Activated T-cell treated with anti-CD3 and anti-CD28 coated beads, Interleukin-2, amount 50 U/mL, for 48 hours (primary cell): ENCODE measurements around the gene SMARCC1.

Source experiments
- DNase-seq, 2 experiments: peaks; one replicate each; pipeline ENCODE4 v3.0.0-alpha.2; 2020

The SMARCC1 gene

GRCh38 chr3:47781685-47782445, at the start of gene SMARCC1:
TSS of gene SMARCC1 (minus strand) at chr3:47781893. CDS start at chr3:47781797, 96 bp downstream.
- DNase-seq, result peak; percentile 99

GRCh38 chr3:47829482-47829881, 47.8 kb upstream of the SMARCC1 start:
- peak in 1 of 2 experiments; percentile 46 for DNase-seq

DNA sequence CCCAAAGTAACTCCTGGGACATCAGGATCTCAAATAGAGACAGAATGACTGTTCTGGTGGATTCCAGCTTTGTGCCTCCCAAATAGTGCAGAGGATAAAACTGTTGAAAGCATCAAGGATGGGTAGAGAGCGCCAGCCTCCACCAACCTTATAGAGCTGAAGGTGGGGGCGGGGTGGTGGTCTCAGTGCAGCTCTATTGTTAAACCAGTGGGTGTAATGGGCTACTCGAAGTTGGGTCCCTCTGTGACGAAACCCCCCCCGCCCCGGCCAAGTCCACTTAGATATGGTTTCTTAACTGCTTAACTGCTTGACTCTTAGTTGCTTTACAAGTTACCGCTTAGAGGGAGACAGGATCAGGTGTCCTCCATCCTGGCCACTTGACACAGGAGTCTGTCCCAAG, 43.9 kb upstream of the SMARCC1 start:
- DNase-seq, result no peak

- DNase-seq, result peak; percentile 85 to 87
Observed at GRCh38 chr3:47824541-47825473, 43.1 kb upstream of the SMARCC1 start.

GRCh38 chr3:47817609-47818008, 35.9 kb upstream of the SMARCC1 start:
- no peak for DNase-seq

GRCh38 chr3:47813551-47814177, 32.0 kb upstream of the SMARCC1 start:
- no peak for DNase-seq

DNA sequence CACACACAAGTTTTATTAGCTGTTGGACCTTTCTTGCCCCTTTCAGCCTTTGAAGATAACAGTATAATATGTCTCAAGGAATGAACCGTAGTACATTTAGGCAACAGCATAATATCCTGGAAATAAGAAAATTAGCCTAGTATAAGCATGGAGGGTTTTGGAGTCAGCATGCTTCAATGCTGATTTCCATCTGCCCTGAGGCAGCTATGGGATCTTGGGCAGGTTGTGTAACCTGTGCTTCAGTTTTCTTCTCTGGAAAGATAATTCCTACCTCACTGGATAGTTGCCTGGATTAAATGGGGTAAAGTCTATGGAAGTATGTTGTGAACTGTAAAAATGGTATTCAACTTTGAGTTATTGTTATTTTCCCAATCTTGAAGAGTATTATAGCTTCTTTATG, 22.9 kb upstream of the SMARCC1 start:
- no peak for DNase-seq

- no peak for DNase-seq
Observed at GRCh38 chr3:47803480-47804025, 21.9 kb upstream of the SMARCC1 start.

DNA sequence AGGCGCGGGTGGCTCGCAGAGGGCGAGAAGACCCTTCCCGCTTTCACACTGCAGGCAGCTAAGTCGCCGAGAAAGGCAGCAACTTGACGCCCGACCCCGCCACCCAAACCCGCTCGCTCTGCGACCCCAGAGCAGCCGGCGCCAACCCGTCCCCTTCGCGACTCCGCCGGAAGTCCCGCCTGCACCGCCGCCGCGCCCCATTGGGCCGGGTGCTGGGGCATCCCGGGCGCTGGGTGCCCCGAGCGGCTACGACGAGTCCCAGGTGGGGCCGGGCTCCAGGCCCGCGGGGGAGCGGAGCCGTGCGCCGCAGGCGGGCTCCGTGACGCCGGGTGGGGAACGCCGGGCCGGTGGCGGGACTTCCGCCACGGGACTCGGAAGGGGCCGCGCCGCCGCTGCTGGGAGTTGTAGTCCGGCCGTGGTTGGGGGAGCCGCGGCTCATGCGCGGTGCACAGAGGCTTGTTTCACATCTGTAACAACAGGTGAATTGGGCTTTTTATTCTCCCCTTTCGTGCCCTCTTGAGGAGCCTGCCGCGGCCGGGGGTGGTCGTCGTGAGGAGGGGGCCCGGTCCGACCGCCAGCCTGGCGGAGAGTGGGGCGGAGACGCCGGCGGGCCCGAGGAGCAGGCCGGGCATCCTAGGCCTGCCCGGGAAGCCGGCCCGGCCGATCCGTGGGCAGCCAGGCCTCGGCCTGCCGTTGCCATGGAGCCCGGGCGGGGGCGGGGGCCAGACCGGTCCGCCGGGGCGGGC, 21.2 kb upstream of the SMARCC1 start, which contains the start of gene DHX30:
Gene DHX30, plus strand, starts transcription at position 405 of the 746 bp plus-strand sequence. CDS start 7,546 bp downstream, outside the sequence.
- peak; percentile 89 to 91 for DNase-seq

DNA sequence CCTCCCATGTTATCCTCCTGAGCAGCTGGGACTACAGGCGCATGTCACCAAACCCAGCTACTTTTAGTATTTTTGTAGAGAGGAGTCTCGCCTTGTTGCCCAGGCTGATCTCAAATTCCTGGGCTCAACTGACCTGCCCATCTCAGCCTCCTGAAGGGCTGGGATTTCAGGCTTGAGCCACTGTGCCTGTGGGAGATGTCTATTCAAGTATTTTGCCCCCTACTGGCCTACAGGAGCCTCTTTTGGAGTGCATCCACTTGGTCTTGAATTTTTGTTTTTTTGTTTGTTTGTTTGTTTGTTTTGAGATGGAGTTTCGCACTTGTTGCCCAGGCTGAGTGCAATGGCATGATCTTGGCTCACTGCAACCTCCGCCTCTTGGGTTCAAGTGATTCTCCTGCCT, 18.0 kb upstream of the SMARCC1 start:
- no peak for DNase-seq

GRCh38 chr3:47794544-47794943, 12.9 kb upstream of the SMARCC1 start:
- DNase-seq, result no peak

GRCh38 chr3:47792699-47793098, 11.0 kb upstream of the SMARCC1 start:
- DNase-seq, result no peak

- no peak for DNase-seq
Observed at GRCh38 chr3:47791193-47791855, 9.6 kb upstream of the SMARCC1 start.

GRCh38 chr3:47783673-47784072, 2.0 kb upstream of the SMARCC1 start:
- DNase-seq, result no peak

- no peak for DNase-seq
Observed at GRCh38 chr3:47782446-47783308, 984 bp upstream of the SMARCC1 start.

DNA sequence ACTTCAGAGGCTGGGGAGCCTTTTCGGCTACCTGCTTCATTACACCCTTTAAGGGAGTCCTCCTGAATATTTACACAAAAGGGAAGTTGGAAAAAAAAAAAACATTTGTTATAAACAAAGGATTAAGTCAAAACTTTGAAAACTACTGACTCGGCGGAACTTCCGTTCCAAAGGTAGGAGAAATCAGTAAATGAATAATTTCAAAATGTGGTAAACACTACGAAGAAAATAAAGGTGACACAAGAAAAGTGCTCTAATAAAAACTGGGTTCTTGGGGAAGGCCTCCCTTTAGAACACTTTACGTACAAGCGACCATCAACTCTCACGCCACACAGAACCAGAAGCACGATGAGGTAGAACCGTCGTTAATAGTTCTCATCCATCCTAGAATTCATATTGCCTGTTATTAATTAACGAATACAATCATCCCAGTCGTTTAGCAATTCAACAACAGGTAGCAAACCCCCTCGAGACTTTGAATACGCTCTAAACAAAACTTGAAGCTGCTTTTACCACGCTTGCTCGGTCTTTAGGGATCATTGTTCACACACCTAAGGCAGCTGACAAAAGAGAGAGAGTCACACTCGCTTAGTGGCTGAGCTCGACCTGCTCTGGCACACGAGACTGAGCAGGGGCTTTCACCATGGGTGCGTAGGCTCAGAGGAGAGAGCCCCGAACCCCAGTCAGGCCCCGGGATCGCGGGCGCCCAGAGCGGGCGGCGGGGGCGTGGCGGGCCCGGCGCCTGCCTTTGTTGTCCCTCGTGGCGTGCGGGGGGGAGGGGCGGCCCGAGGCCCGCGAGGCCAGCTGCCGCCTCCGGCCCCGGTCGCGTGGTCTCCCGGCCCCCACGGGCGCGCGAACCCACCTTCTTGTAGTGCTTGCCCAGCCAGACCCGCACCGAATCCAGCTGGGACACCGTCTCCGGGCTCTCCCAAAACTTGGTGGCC, 680 bp downstream of the SMARCC1 start:
- DNase-seq, result peak; percentile 80 to 81

DNA sequence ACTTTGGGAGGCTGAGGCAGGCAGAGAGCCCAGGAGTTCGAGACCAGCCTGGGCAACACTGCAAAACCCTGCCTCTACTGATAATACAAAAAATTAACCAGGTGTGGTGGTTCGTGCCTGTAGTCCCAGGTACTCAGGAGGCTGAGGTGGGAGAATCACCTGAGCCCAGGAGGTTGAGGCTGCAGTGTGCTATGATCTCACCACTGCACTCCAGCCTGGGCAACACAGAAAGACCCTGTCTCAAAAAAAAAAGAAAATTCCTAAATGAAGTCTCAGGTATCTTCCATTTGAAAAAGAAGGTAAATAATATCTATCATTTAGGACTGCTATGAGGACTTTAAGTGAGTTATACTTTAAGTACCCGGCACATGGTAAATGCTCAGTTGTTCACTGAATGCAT, 2.9 kb downstream of the SMARCC1 start:
- no peak for DNase-seq

DNA sequence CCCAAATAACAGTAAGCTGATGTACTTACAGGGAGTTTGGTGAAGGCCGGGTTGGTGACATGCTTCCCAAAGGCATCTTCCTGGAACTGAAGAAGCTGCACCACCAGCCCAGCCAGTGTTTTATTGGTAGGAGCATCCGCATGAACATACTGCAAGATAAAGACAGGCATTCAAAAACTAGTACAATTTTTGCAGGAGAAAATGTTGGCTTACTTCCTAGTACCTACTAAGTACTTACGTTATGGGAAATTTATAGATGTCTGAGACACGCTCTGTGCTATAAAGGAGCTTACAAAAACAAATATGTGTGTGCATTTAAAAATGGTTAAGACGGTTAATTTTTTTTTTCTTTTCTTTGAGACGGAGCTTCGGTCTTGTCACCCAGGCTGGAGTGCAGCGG, 8.9 kb downstream of the SMARCC1 start:
- no peak for DNase-seq

DNA sequence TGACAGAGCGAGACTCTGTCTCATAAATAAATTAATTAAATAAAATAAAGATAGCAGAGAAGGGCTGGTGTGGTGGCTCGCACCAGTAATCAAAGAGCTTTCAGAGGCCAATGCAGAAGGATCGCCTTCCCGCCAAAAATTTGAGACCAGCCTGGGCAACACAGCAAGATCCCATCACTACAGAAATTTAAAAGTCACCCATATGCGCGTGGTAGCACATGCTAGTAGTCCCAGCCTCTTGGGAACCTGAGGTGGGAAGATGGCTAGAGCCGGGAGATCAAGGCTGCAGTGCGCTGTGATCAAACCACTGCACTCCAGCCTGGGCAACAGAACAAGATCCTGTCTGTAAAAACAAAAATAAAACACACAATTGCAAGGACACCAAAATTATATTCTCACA, 9.6 kb downstream of the SMARCC1 start:
- no peak for DNase-seq
